OCI-LY1 (cell line): ENCODE results near the gene PPP1CC.

Source experiments
- H2AFZ ChIP-seq: fragments of 200-600 bp; sonication (generic), shearing (Covaris generic); 2 replicates; pipeline ENCODE4 v1.6.0; 2014; ENCODE audit warnings: antibody characterized with exemption, mild to moderate bottlenecking, low read length
- H3F3A ChIP-seq: fragments of 200-600 bp; sonication (generic), shearing (Covaris generic); 2 replicates; pipeline ENCODE4 v1.6.0; 2014; ENCODE audit warnings: mild to moderate bottlenecking, antibody characterized with exemption, low read length, moderate library complexity; ENCODE audit not compliant: insufficient read depth
- H3K27ac ChIP-seq: fragments of 200-600 bp; sonication (generic); 2 replicates; pipeline ENCODE4 v1.5.1; 2014; ENCODE audit warnings: low read length, mixed run types, mild to moderate bottlenecking, low read depth; ENCODE audit not compliant: poor library complexity, severe bottlenecking
- H3K27me3 ChIP-seq: fragments of 200-600 bp; sonication (generic); 2 replicates; pipeline ENCODE4 v1.6.0; 2014; ENCODE audit warnings: antibody characterized with exemption, mild to moderate bottlenecking, low read length, moderate library complexity; ENCODE audit not compliant: insufficient read depth
- H3K36me3 ChIP-seq: fragments of 200-600 bp; sonication (generic); 2 replicates; pipeline ENCODE4 v1.6.1; 2014; ENCODE audit warnings: mild to moderate bottlenecking, antibody characterized with exemption, low read length, moderate library complexity, mixed read lengths; ENCODE audit not compliant: insufficient read depth
- H3K4me1 ChIP-seq: fragments of 200-600 bp; sonication (generic); 2 replicates; pipeline ENCODE4 v1.5.1; 2014; ENCODE audit warnings: mild to moderate bottlenecking, low read length, moderate library complexity; ENCODE audit not compliant: insufficient read depth, severe bottlenecking
- H3K4me2 ChIP-seq: fragments of 200-600 bp; sonication (generic), shearing (Covaris generic); 2 replicates; pipeline ENCODE4 v1.6.1; 2014; ENCODE audit warnings: low read length
- H3K4me3 ChIP-seq: fragments of 200-600 bp; sonication (generic); 2 replicates; pipeline ENCODE4 v1.5.1; 2014; ENCODE audit warnings: low read length, low read depth, mild to moderate bottlenecking, mixed read lengths; ENCODE audit not compliant: poor library complexity, severe bottlenecking
- H3K79me2 ChIP-seq: fragments of 200-600 bp; shearing (Covaris generic); 2 replicates; pipeline ENCODE4 v1.6.1; 2016; ENCODE audit warnings: mixed run types, low read length, mixed read lengths; ENCODE audit not compliant: insufficient read depth
- H3K9ac ChIP-seq: fragments of 200-600 bp; sonication (generic), shearing (Covaris generic); 2 replicates; pipeline ENCODE4 v1.6.1; 2014; ENCODE audit warnings: mild to moderate bottlenecking, low read length, mixed read lengths
- H3K9me2 ChIP-seq: fragments of 200-600 bp; sonication (generic), shearing (Covaris generic); 2 replicates; pipeline ENCODE4 v1.6.1; 2014; ENCODE audit warnings: low read depth, mild to moderate bottlenecking, low read length, mixed read lengths
- H3K9me3 ChIP-seq: fragments of 200-600 bp; shearing (Covaris generic); 2 replicates; pipeline ENCODE4 v1.6.1; 2014; ENCODE audit warnings: low read length, mixed read lengths
- H4K20me1 ChIP-seq: fragments of 200-600 bp; sonication (generic), shearing (Covaris generic); 2 replicates; pipeline ENCODE4 v1.6.0; 2016; ENCODE audit warnings: mild to moderate bottlenecking, low read length; ENCODE audit not compliant: insufficient read depth
- EZH2 ChIP-seq: fragments of 200-600 bp; sonication (generic), shearing (Covaris generic); IDR thresholded peaks from 2 replicates; pipeline ENCODE4 v1.8.0; 2017; ENCODE audit warnings: borderline replicate concordance, mixed run types, mild to moderate bottlenecking, antibody characterized with exemption, low read length, moderate library complexity, mixed read lengths
- TF ChIP-seq, protein P1 (sequence below): fragments of 200-600 bp; sonication (generic), shearing (Covaris generic); IDR thresholded peaks from 2 replicates; pipeline ENCODE4 v1.5.1; 2017; ENCODE audit warnings: mild to moderate bottlenecking, antibody characterized with exemption, low read length, moderate library complexity, mixed read lengths

Gene PPP1CC

GRCh38 chr12:110680032-110680431 lies 62.7 kb downstream of the PPP1CC start:
- Histone ChIP-seq H3K4me3 (no peak overlapping the region), H4K20me1 (no peaks in the 10 kb centered on the region), H3K9me3 (no peaks in the 10 kb centered on the region), H3K9me2 (no peaks in the 10 kb centered on the region), H3K4me2 (no peak overlapping the region), H3K27me3 (no peaks in the 10 kb centered on the region), H2AFZ (no peak overlapping the region), H3K36me3 (peaks cover 32% of the 10 kb centered on the region), H3K4me1 (peaks cover 52% of the 10 kb centered on the region), H3K27ac (peak overlapping the region; percentile 93), H3F3A (no peaks in the 10 kb centered on the region; the same call in 1 of the 2 replicates), H3K9ac (no peak overlapping the region), H3K79me2 (no peaks in the 10 kb centered on the region)
- TF ChIP-seq, protein P1, sequence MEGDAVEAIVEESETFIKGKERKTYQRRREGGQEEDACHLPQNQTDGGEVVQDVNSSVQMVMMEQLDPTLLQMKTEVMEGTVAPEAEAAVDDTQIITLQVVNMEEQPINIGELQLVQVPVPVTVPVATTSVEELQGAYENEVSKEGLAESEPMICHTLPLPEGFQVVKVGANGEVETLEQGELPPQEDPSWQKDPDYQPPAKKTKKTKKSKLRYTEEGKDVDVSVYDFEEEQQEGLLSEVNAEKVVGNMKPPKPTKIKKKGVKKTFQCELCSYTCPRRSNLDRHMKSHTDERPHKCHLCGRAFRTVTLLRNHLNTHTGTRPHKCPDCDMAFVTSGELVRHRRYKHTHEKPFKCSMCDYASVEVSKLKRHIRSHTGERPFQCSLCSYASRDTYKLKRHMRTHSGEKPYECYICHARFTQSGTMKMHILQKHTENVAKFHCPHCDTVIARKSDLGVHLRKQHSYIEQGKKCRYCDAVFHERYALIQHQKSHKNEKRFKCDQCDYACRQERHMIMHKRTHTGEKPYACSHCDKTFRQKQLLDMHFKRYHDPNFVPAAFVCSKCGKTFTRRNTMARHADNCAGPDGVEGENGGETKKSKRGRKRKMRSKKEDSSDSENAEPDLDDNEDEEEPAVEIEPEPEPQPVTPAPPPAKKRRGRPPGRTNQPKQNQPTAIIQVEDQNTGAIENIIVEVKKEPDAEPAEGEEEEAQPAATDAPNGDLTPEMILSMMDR = no peak
- no peak for TF ChIP-seq EZH2

- H3K9me2 ChIP-seq = no peaks in the 10 kb centered on the region
- peaks cover 24% of the 10 kb centered on the region for H3K36me3 ChIP-seq
- H3K27ac ChIP-seq = peak overlapping the region; percentile 93
- no peaks in the 10 kb centered on the region; the same call in 1 of the 2 replicates for H3F3A ChIP-seq
- peaks cover 52% of the 10 kb centered on the region for H3K4me1 ChIP-seq
- H3K4me2 ChIP-seq = peak overlapping the region; percentile 36
- H3K4me3 ChIP-seq = no peak overlapping the region
- no peaks in the 10 kb centered on the region for H3K9me3 ChIP-seq
- H3K9ac ChIP-seq = no peak overlapping the region
- no peaks in the 10 kb centered on the region for H4K20me1 ChIP-seq
- no peaks in the 10 kb centered on the region for H3K79me2 ChIP-seq
- no peak for TF ChIP-seq EZH2
- TF ChIP-seq, protein P1 = no peak
- H3K27me3 ChIP-seq = no peaks in the 10 kb centered on the region
- no peak overlapping the region for H2AFZ ChIP-seq
These were observed 63.5 kb downstream of the PPP1CC start for GRCh38 chr12:110679201-110679600.

DNA sequence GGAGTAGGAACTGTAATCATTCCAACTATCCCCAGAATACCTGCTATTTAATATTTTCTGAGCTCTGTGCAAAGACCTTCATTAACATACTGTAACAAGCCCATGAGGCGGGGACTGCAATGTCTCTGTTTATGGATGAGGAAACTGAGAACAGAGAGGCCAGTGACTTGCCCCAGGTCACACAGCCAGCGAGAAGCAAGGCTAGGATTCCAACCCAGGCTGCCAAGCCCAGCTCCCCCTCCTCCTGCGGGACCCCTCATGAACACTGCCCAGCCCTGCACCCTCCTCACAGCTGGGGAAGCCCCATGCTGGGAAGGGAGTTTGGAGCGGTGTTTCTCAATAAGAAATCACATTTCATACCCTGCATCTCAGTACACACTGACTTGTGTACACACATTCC lies 64.7 kb downstream of the PPP1CC start:
- Histone ChIP-seq H3K4me1 (peaks cover 59% of the 10 kb centered on the region), H4K20me1 (no peaks in the 10 kb centered on the region), H3K4me2 (peak overlapping the region; percentile 46), H3K9ac (peak overlapping the region; percentile 42), H3K9me3 (no peaks in the 10 kb centered on the region), H2AFZ (no peak overlapping the region), H3K4me3 (peak overlapping the region; percentile 10), H3K79me2 (no peaks in the 10 kb centered on the region), H3K36me3 (peaks cover 19% of the 10 kb centered on the region; the same call in 1 of the 2 replicates), H3F3A (no peaks in the 10 kb centered on the region; the same call in 1 of the 2 replicates), H3K9me2 (no peaks in the 10 kb centered on the region), H3K27ac (peak overlapping the region; percentile 93), H3K27me3 (no peaks in the 10 kb centered on the region)
- no peak for TF ChIP-seq EZH2
- TF ChIP-seq, protein P1 = no peak
